HCT116 (cell line): Measurements from ENCODE around the gene TAS2R30. TPM values are rescaled to one million over a fixed set of nuclear protein-coding genes. Genes with fewer than 3 reads are reported as not detected.
A peak's percentile ranks its signal among the peaks of the same experiment; 100 is the strongest.

Source experiments
- ATAC-seq: fragments of 200-7000 bp; cut with Tn5 transposase; 2 replicates; pipeline ENCODE4 v1.9.1; 2020; ENCODE audit warnings: mild to moderate bottlenecking, moderate library complexity
- BruUV-seq: library from RNA; stranded (reverse); fragments of 400-500 nt; replicated peaks from 2 replicates; lab custom pipeline; 2021; lab: Mats Ljungman, UMichigan
- CTCF ChIA-PET: fragments of 300-600 bp; sonication (Branson Sonifier 250); formaldehyde crosslinking; loops from one replicate; lab custom pipeline; 2021; ENCODE audit warnings: antibody characterized with exemption; lab: Charles Lee
- POLR2A ChIA-PET: fragments of 300-600, 350-600 bp; sonication (Branson Sonifier 250); formaldehyde crosslinking; loops from one replicate; lab custom pipeline; 2021; ENCODE audit warnings: antibody characterized with exemption; lab: Charles Lee
- RAD21 ChIA-PET, 2 experiments: fragments of 300-600 bp; sonication (Branson Sonifier 250); formaldehyde crosslinking; loops; one replicate each; lab custom pipeline; 2023; ENCODE audit warnings: low total read pairs in 2 of 2; ENCODE audit not compliant: uncharacterized antibody in 2 of 2, unreplicated experiment in 2 of 2, low non-redundant PET in 1 of 2; lab: Charles Lee
- DNase-seq: peaks from one replicate; pipeline ENCODE4 v3.0.0-alpha.2; 2010; ENCODE audit warnings: low read depth, low spot score
- H2AFZ ChIP-seq: fragments of 200-600 bp; shearing (Covaris generic), sonication (generic); 2 replicates; pipeline ENCODE4 v1.6.1; 2017; ENCODE audit warnings: low read depth, mixed run types, mixed read lengths, antibody characterized with exemption, low read length; ENCODE audit not compliant: poor library complexity, severe bottlenecking
- H3K27ac ChIP-seq: 2 replicates; pipeline ENCODE4 v1.5.1; 2012; ENCODE audit warnings: low read depth, low read length
- H3K27me3 ChIP-seq: fragments of 200-600 bp; sonication (generic); 2 replicates; pipeline ENCODE4 v1.6.1; 2016; ENCODE audit warnings: mixed run types, low read length, mixed read lengths; ENCODE audit not compliant: insufficient read depth
- H3K36me3 ChIP-seq, 2 experiments: fragments of 200-500 bp in 1 of 2; fragments of 200-600 bp in 1 of 2; sonication (Bioruptor generic) in 1 of 2; sonication (generic) in 1 of 2; 2 replicates each; pipeline versions ENCODE4 v1.5.1 to v1.6.1; 2014 to 2016; ENCODE audit warnings: low read length in 2 of 2, inconsistent platforms in 1 of 2, mixed read lengths in 1 of 2, mixed run types in 1 of 2; ENCODE audit not compliant: insufficient read depth in 2 of 2, control insufficient read depth in 1 of 2
- H3K4me1 ChIP-seq, 2 experiments: fragments of 200-600 bp in 1 of 2; sonication (generic) in 1 of 2; 2 replicates each; pipeline versions ENCODE4 v1.5.1 to v1.6.1; 2012 to 2017; ENCODE audit warnings: low read length in 2 of 2, inconsistent platforms in 1 of 2, mild to moderate bottlenecking in 1 of 2, mixed read lengths in 1 of 2, mixed run types in 1 of 2, moderate library complexity in 1 of 2; ENCODE audit not compliant: insufficient read depth in 2 of 2, control insufficient read depth in 1 of 2
- H3K4me2 ChIP-seq: fragments of 200-600 bp; sonication (generic); 2 replicates; pipeline ENCODE4 v1.6.1; 2017; ENCODE audit warnings: mixed run types, low read length, mixed read lengths
- H3K4me3 ChIP-seq, 2 experiments: fragments of 200-600 bp in 1 of 2; sonication (generic) in 1 of 2; replicated peaks in 1 of 2; 2 replicates each; pipeline ENCODE4 v1.5.1; 2011 to 2016; ENCODE audit warnings: low read length in 2 of 2, control low read depth in 1 of 2, low read depth in 1 of 2, mild to moderate bottlenecking in 1 of 2, mixed read lengths in 1 of 2, mixed run types in 1 of 2
- H3K79me2 ChIP-seq: fragments of 200-600 bp; sonication (generic); 2 replicates; pipeline ENCODE4 v1.6.1; 2017; ENCODE audit warnings: mild to moderate bottlenecking, mixed run types, low read length, moderate library complexity, mixed read lengths; ENCODE audit not compliant: insufficient read depth
- H3K9ac ChIP-seq: fragments of 200-600 bp; sonication (generic); 2 replicates; pipeline ENCODE4 v1.6.1; 2016; ENCODE audit warnings: low read length, mixed read lengths
- H3K9me2 ChIP-seq: fragments of 200-600 bp; sonication (generic), shearing (Covaris generic); 2 replicates; pipeline ENCODE4 v1.6.1; 2017; ENCODE audit warnings: mixed run types, mild to moderate bottlenecking, moderate library complexity; ENCODE audit not compliant: insufficient read depth
- H3K9me3 ChIP-seq, 2 experiments: fragments of 200-500 bp in 1 of 2; fragments of 200-600 bp in 1 of 2; sonication (Bioruptor generic) in 1 of 2; sonication (generic) in 1 of 2; 2 replicates each; pipeline ENCODE4 v1.6.1; 2014 to 2017; ENCODE audit warnings: low read length in 2 of 2, mixed read lengths in 2 of 2, inconsistent platforms in 1 of 2, low read depth in 1 of 2, mild to moderate bottlenecking in 1 of 2, mixed run types in 1 of 2, moderate library complexity in 1 of 2; ENCODE audit not compliant: control insufficient read depth in 1 of 2, insufficient read depth in 1 of 2
- H4K20me1 ChIP-seq: fragments of 200-600 bp; sonication (generic), shearing (Covaris generic); 2 replicates; pipeline ENCODE4 v1.6.1; 2017; ENCODE audit warnings: mixed run types, mild to moderate bottlenecking, moderate library complexity; ENCODE audit not compliant: insufficient read depth
- ATF3 ChIP-seq: IDR thresholded peaks from 2 replicates; pipeline ENCODE4 v1.6.1; 2012
- CBX3 ChIP-seq: IDR thresholded peaks from 2 replicates; pipeline ENCODE4 v1.6.1; 2012; ENCODE audit warnings: low read depth
- CEBPB ChIP-seq: IDR thresholded peaks from 2 replicates; pipeline ENCODE4 v1.6.1; 2012; ENCODE audit warnings: low read depth
- EGR1 ChIP-seq: IDR thresholded peaks from 2 replicates; pipeline ENCODE4 v1.6.1; 2012; ENCODE audit warnings: low read depth
- ELF1 ChIP-seq: IDR thresholded peaks from 2 replicates; pipeline ENCODE4 v1.6.1; 2012; ENCODE audit warnings: low read depth, borderline replicate concordance
- EZH2 ChIP-seq: fragments of 200-600 bp; sonication (generic); IDR thresholded peaks from 2 replicates; pipeline ENCODE4 v1.6.1; 2017; ENCODE audit warnings: antibody characterized with exemption, mixed run types
- EZH2phosphoT487 ChIP-seq: fragments of 200-600 bp; IDR thresholded peaks from 2 replicates; pipeline ENCODE4 v1.6.1; 2018; ENCODE audit warnings: antibody characterized with exemption, borderline replicate concordance
- FOSL1 ChIP-seq: IDR thresholded peaks from 2 replicates; pipeline ENCODE4 v1.6.1; 2012; ENCODE audit warnings: low read depth
- JUND ChIP-seq: IDR thresholded peaks from 2 replicates; pipeline ENCODE4 v1.6.1; 2012
- POLR2A ChIP-seq: IDR thresholded peaks from 2 replicates; pipeline ENCODE4 v1.7.0; 2011; ENCODE audit warnings: borderline replicate concordance; ENCODE audit not compliant: insufficient read depth, insufficient read length; ENCODE audit errors: extremely low read depth
- POLR2AphosphoS5 ChIP-seq: IDR thresholded peaks from 2 replicates; pipeline ENCODE4 v1.6.1; 2011; ENCODE audit warnings: mild to moderate bottlenecking, low read depth, low read length, moderate library complexity
- RAD21 ChIP-seq: IDR thresholded peaks from 2 replicates; pipeline ENCODE4 v1.6.1; 2012; ENCODE audit warnings: low read depth, mild to moderate bottlenecking
- SIN3A ChIP-seq: IDR thresholded peaks from 2 replicates; pipeline ENCODE4 v1.6.1; 2012; ENCODE audit warnings: low read depth
- SP1 ChIP-seq: IDR thresholded peaks from 2 replicates; pipeline ENCODE4 v1.6.1; 2012; ENCODE audit warnings: low read depth
- SRF ChIP-seq: IDR thresholded peaks from 2 replicates; pipeline ENCODE4 v1.6.1; 2012; ENCODE audit warnings: low read depth
- TCF7L2 ChIP-seq: IDR thresholded peaks from 2 replicates; pipeline ENCODE4 v1.7.0; 2011; ENCODE audit warnings: borderline replicate concordance, inconsistent platforms; ENCODE audit not compliant: insufficient read depth, insufficient read length; ENCODE audit errors: extremely low read depth
- ZFX ChIP-seq: fragments of 450-650 bp; IDR thresholded peaks from 2 replicates; pipeline ENCODE4 v1.6.1; 2017
- ZNF274 ChIP-seq: fragments of 200-500 bp; sonication (Bioruptor generic); IDR thresholded peaks from 2 replicates; pipeline ENCODE4 v1.6.1; 2014; ENCODE audit warnings: mild to moderate bottlenecking, low read depth, low read length, inconsistent platforms
- intact Hi-C: fragments of 100-400 bp; cut with micrococcal nuclease; formaldehyde crosslinking; loops from 2 replicates; pipeline ENCODE4 v1.10.0; 2022
- total RNA-seq: library from RNA; stranded (reverse); gene quantifications from one replicate; pipeline ENCODE4 v1.2.1, GENCODE V29; 2021; ENCODE audit not compliant: unreplicated experiment
- TF ChIP-seq, protein P1 (sequence below), 3 experiments: fragments of 200-600 bp in 1 of 3; sonication (generic) in 1 of 3; IDR thresholded peaks in 2 of 3; conservative IDR thresholded peaks in 1 of 3; 2 replicates each; pipeline ENCODE4 v1.5.1; 2012 to 2017; ENCODE audit warnings: low read depth in 2 of 3, low read length in 2 of 3, antibody characterized with exemption in 1 of 3, borderline replicate concordance in 1 of 3, control low read depth in 1 of 3, mild to moderate bottlenecking in 1 of 3, mixed read lengths in 1 of 3, mixed run types in 1 of 3, moderate library complexity in 1 of 3; ENCODE audit not compliant: insufficient read depth in 1 of 3
- TF ChIP-seq, protein P2 (sequence below): IDR thresholded peaks from 2 replicates; pipeline ENCODE4 v1.6.1; 2012

The TAS2R30 gene
- total RNA-seq, 1 experiment from 2014 or later = 1.5 TPM

DNA sequence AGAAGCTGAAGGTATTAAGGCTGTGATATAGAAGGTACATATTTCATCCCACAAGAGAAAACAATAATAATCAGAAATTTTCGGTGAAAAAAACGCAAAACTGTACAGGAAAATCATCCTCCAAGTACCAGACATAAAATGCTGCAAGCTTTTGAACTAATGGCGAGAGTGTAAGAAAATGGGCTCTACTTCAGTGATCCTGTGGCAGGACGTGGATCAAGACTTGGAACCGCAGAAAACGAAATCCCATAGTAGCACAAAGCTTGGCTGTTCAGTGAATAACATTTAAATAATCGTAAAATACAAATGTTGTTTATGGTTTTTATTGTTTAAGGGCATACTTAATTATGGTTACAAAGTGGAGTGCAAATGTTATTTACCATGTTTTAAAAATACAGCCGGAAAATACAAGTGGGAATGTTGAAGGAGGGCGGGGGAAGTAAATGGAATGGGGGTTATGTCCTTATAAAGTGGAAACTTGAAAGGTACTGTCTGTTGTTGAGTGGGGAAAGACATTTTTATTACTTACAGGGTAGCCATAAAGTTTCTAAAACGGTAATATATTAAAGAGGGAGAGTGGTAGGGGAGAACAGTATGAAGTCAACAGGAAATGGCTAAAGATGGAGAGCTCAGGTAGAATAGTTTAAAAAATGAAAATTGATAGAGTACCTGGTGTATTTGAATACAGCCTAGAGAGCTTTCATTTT, 37.7 kb upstream of the TAS2R30 start:
- peak overlapping the region; percentile 77 to 83 for H3K4me3 ChIP-seq
- H3K36me3 ChIP-seq = peaks cover 0 to 17% of the 10 kb centered on the region in 2 experiments; a peak in 1 of 4 replicates
- ChIA-PET POLR2A (interaction anchor here (1.0 to 2.2 kb wide), 4 partner anchors 9 to 14 kb away, joined by 3 to 7 read pairs (median 4); no protein-coding TSS in a partner anchor), RAD21 (no interaction called here), CTCF (interaction anchor here (1.5 to 2.1 kb wide), 2 partner anchors 28 to 401 kb away, joined by 6 to 9 read pairs; no protein-coding TSS in a partner anchor)
- H3K9me3 ChIP-seq = no peaks in the 10 kb centered on the region
- ATAC-seq (no peak), DNase-seq (no peak)
- TF ChIP-seq, protein P1, sequence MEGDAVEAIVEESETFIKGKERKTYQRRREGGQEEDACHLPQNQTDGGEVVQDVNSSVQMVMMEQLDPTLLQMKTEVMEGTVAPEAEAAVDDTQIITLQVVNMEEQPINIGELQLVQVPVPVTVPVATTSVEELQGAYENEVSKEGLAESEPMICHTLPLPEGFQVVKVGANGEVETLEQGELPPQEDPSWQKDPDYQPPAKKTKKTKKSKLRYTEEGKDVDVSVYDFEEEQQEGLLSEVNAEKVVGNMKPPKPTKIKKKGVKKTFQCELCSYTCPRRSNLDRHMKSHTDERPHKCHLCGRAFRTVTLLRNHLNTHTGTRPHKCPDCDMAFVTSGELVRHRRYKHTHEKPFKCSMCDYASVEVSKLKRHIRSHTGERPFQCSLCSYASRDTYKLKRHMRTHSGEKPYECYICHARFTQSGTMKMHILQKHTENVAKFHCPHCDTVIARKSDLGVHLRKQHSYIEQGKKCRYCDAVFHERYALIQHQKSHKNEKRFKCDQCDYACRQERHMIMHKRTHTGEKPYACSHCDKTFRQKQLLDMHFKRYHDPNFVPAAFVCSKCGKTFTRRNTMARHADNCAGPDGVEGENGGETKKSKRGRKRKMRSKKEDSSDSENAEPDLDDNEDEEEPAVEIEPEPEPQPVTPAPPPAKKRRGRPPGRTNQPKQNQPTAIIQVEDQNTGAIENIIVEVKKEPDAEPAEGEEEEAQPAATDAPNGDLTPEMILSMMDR (IDR thresholded peaks at IDR 0.05 in 2 of 3, conservative IDR thresholded peaks at IDR 0.05 in 1 of 3; ENCODE audit: borderline replicate concordance in 1 of 3, insufficient read depth in 1 of 3, low read depth in 2 of 3, low read length in 2 of 3) = no peak
- TF ChIP-seq SIN3A (no peak), CEBPB (no peak), ZFX (no peak), FOSL1 (no peak), POLR2AphosphoS5 (no peak), ELF1 (no peak), EZH2 (no peak), ATF3 (no peak), JUND (no peak), EZH2phosphoT487 (no peak), TCF7L2 (no peak), SP1 (no peak), SRF (no peak), ZNF274 (no peak), POLR2A (no peak), CBX3 (no peak), EGR1 (no peak), RAD21 (no peak)
- TF ChIP-seq, protein P2, sequence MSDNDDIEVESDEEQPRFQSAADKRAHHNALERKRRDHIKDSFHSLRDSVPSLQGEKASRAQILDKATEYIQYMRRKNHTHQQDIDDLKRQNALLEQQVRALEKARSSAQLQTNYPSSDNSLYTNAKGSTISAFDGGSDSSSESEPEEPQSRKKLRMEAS = no peak
- peaks cover 3 to 13% of the 10 kb centered on the region in 2 experiments; a peak in 2 of 4 replicates for H3K4me1 ChIP-seq
- no peaks in the 10 kb centered on the region for H3K27me3 ChIP-seq
- H4K20me1 ChIP-seq = peaks cover 3% of the 10 kb centered on the region; the same call in 1 of the 2 replicates
- BruUV-seq = TSS peak; percentile 83
- H3K9ac ChIP-seq = peak overlapping the region; percentile 79
- H3K9me2 ChIP-seq = no peaks in the 10 kb centered on the region
- peak overlapping the region; percentile 49 for H2AFZ ChIP-seq
- intact Hi-C loops = no loop called here
- peak overlapping the region; percentile 94 for H3K27ac ChIP-seq
- H3K79me2 ChIP-seq = peaks cover 71% of the 10 kb centered on the region
- peak overlapping the region; percentile 84 for H3K4me2 ChIP-seq
